Pulmonary artery endothelial cell (primary cell): ENCODE results near the gene OGA. TPM values are rescaled to one million over a fixed set of nuclear protein-coding genes. Genes with fewer than 3 reads are reported as not detected.

Experiments
- DNase-seq: peaks from one replicate; pipeline ENCODE4 v3.0.0-alpha.2; 2011; ENCODE audit warnings: low read depth, low spot score
- total RNA-seq: library from RNA; depleted of rRNA; stranded (reverse); fragments of >200 nt; gene quantifications from 2 replicates; pipeline ENCODE4 v1.2.3, GENCODE V29; 2014

OGA gene
- total RNA-seq, 1 donor from 2014 or later: 84.5 TPM

DNA sequence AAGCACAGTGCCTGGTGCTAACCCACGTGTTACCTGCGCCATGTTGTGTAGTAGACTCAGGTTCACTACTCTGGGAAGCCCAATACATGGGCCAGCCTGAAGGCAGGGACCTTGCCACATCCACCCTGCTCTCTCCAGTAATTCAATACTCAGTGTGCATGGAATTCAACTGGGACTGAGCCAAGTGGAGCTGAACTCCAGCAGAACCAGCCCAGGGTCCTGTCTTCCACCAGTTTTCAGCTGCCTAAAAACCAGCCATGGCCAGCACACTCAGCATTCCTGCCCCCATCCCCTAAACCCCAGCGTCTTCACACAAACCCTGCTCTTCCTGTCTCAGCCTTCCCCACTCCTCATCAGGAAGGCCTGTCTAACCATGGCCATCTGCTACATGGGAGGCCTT lies 57.7 kb downstream of the OGA start:
- no peak for DNase-seq

DNA sequence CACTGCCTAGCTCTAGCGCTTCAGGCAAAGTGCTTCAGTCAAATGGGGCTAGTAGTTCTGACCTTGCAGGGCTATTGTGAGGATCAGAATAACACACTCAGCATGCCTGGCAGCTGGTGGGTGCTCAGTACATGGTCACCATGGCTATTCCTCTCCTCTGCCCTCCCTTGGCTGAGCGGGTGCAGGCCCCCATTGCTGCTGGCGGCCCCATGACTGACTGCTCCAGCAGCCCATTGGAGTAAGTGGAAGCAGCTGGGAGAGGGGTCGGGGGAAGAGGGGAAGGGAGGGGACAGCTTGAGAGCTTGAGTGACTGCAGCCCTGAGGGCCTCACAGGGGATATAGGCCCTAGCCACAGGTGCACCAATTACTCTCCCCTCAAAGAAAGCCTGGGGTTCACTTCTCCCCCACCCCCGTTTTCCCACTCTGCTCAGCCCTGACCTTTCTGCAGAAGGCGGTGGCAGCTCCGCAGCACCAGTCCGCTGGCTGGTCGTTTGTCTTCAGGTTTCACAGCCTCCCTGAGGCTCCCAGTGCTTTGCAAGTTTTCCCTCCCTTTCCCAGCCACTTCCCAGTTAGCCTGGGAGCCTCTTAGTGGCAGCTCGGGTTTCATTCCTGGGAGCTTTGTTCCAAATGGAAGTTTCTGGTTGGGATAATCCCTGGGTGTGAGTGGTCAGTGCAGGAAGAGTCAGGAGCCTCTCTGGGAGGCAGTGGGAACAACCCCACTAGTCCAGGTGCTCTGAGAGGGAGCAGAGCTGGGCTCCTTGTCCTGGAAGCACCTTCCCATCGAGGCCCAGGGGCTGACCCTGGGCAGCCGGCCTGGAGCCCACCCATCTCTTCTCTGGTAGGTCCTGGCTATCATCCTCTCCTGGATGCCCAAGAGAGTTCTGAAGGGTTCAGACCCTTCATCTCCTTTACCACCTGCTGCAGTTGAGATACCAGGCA lies 58.7 kb downstream of the OGA start:
- DNase-seq: no peak

DNA sequence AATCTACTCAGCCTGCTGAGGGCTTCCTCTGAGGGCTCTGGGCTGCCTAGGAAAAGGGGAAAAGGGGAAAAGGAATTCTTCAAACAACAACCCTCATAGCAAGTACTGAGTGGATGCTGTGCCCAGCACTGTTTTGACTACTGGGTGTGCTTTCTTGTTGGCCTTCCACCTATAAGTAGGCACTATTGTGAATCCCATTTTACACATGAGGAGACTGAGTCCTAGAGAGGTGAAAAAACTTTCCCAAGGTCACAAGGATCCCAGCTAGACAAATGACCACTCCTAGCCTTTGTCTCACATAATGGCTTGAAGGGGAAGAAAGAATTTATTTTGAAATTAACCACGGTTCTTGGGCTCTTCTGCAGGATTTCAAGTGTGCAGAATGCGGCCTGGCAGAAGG lies 59.4 kb downstream of the OGA start:
- DNase-seq: no peak

DNA sequence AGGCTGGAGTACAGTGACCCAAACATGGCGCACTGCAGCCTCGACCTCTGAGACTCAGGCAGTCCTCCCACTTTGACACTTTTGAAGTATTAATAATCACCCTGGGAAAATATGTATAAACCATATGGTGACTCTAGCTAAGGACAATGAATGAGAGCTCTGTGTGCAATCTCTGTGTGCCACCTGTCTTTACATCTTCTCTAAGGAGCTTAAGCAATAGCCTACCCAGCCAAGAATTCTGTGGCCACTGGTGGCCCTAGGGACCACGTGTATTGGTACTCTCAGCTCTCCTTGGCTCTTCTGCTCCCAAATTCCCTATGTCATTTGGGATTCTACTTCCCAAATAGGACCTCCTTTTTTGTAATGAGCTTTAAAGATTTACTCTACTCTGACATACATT lies 66.0 kb downstream of the OGA start:
- DNase-seq: no peak

DNA sequence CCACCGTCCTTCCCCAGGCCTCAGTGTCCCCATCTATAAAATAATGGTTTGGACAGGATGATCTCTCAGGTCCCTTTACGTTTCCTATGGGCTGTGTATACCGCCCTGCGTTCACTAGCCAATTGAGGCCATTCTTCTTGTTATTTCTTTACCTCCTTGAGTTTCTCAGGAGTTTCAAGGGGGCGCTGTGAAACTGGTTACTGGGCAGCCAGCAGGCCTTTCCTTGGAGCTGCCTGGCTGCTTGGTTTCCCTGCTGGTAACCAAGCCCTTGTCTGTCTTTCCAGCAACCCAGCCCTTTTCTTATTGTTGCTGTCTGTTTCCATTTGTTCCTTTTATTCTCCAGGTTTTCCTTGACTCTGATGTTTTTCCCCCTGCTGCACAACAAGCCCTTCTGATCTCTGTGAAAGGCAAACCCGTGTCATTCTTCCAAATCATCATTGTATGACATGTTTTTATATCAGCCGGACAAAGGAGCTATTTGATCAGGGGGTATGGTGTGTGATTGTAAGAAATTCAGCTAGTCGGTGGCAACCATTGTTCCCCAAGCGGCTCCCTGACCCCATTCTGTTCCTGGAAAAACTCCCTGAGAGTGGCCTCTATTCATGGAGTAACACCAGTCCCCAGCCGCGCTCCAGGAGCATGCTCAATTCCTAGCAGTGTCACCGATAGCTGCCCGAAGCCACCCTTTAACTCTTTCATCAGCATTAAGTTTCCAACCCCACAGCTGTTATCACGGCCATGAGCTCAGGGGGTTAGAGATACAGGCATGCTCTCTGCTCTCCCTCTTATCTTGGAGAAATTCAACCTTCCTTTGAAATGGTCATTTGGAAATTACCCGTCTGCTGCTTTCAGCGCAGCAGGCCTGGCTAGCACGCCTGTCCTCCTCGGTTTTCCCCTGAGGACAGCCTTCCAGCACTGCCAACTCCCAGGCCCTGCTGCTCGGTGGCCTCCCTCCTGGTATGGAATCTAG lies 68.9 kb downstream of the OGA start:
- no peak for DNase-seq

DNA sequence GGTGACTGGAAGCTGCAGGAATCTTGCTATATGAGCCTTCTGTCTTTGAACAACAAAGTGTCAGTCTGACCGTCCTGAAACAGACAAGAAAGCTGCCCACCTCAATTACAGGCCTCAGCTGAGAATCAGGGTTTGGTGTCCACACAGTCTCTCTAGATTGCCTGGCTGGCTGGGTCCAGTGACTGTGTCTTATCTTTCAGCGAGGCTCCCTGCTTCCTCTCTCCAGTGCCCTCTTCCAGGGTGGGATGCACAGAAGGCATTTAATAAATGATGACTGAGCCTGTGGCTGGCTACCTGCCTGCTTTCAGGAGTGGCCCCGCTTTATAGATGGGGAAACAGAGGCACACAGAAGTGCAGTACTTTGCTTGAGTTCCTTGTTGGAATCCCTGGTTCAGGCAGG lies 69.7 kb downstream of the OGA start:
- no peak for DNase-seq

DNA sequence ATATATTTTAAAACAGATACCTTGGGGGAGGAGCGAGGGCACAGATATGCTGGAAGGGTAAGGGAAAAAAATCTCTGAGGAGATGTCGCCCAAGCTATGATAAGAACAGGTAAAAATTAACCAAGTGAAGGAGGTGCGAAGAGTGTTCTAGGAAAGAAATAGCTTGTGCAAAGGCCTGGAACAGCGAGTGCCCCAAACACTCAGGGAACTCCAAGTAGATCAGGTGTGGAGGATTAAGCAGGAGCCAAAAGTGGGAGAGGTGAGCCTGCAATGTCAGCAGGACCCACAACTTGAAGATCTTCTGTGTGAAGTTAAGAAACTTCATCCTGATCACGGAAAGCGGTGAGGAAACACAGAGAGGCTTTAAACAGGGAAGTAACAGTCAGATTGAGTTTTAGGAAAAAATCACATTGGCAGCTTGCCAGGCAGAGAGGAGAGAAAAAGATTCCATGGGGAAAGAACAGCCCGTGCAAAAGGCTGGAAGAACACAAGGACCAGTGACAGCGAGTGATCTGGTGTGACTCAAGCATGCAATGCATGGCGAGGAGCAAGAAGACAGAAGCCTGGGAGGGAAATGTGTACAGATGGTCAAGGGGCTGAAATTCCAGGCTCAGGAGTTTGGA lies 73.1 kb downstream of the OGA start:
- no peak for DNase-seq

DNA sequence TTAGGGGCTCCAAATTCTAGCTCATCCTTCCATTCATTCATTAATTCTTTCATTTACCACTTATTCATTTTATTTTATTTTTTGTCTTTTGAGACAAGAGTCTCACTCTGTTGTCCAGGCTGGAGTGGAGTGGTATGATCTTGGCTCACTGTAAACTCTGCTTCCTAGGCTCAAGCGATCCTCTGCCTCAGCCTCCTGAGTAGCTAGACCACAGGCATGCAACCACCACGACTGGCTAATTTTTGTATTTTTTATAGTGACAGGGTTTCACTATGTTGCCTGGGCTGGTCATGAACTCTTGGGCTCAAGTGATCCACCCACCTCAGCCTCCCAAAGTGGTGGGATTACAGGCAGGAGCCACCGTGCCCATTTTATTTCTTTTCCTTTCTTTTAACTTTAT lies 74.0 kb downstream of the OGA start:
- no peak for DNase-seq

DNA sequence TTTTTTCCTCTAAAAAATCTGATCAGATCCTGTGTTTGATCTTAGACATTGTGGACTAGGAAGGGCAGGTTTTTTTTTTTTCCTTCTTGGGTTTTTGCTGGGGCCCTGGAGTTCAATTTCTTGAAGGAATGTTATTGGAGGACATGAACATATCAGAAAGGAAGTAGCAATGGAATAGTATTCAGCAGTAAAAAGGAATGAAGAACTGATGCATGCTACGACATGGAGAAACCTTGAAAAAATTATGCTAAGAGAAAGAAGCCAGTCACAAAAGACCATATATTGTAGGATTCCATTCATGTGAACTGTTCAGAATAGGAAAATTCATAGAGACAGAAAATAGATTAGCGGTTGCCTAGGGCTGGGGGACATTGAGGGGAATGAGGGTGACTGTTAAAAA lies 76.3 kb downstream of the OGA start:
- no peak for DNase-seq

DNA sequence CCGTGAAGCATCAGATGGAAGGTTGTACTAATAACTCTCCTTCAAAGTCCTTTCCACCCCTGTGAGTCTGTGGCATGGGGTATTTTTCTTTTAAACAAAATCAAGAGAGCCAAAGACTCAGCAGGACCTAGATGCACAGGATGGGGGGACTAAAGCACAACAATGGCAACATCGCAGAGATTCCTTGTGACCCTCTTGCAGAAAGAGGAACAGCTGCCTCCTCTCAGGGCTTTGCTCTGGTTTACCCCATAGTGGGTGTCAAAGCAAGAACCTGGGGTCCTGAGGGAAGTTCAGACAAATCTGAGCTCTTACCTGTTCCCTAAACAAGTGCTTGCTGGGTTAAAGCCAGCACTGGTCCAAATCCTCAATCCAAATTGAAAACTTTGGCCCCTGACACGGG lies 81.6 kb downstream of the OGA start:
- DNase-seq: no peak

Other genes with a start within 250 kb of the OGA start
- 10.2 and 11.6 TPM in 2 replicates for gene POLL, start 230.2 kb downstream of the OGA start, total RNA-seq
- gene DPCD, start 230.1 kb downstream of the OGA start, total RNA-seq: 25.7 and 36.7 TPM in 2 replicates
- gene FBXW4, start 123.3 kb downstream of the OGA start, total RNA-seq: 15.8 and 23.3 TPM in 2 replicates
- not detected in 2 replicates for gene FGF8, start 42.3 kb downstream of the OGA start, total RNA-seq
- 128 and 168 TPM in 2 replicates for gene NPM3, start 35.0 kb downstream of the OGA start, total RNA-seq
- 0.07 and 0.25 TPM in 2 replicates for gene KCNIP2, start 25.4 kb upstream of the OGA start, total RNA-seq
- 7.1 and 9.7 TPM in 2 replicates for gene ARMH3, start 237.7 kb upstream of the OGA start, total RNA-seq
- gene HPS6, start 246.9 kb upstream of the OGA start, total RNA-seq: 35.9 and 41.9 TPM in 2 replicates